Upper lobe of left lung (tissue), 6 donors: ENCODE measurements around the gene KRT32. TPM values are rescaled to one million over a fixed set of nuclear protein-coding genes. Genes with fewer than 3 reads are reported as not detected.

Experiments
- ATAC-seq, 2 donors: fragments of 200-7000 bp; cut with Tn5 transposase; one replicate each; pipeline ENCODE4 v1.9.1; 2022; ENCODE audit warnings: mild to moderate bottlenecking in 2 of 2, moderate library complexity in 2 of 2; ENCODE audit not compliant: low FRiP score in 2 of 2
- DNase-seq, 2 donors: peaks; one replicate each; pipeline ENCODE4 v3.0.0-alpha.2; 2019 to 2020
- H3K27ac ChIP-seq, 4 donors: fragments of 200-600 bp; sonication (generic); one replicate each; pipeline ENCODE4 v1.5.1; 2016 to 2019
- H3K27me3 ChIP-seq, 4 donors: fragments of 200-600 bp; sonication (generic); one replicate each; pipeline ENCODE4 v1.5.1; 2017 to 2019
- H3K36me3 ChIP-seq, 4 donors: fragments of 200-600 bp; sonication (generic); one replicate each; pipeline ENCODE4 v1.5.1; 2016 to 2019
- H3K4me1 ChIP-seq, 4 donors: fragments of 200-600 bp; sonication (generic); one replicate each; pipeline ENCODE4 v1.5.1; 2018 to 2019
- H3K4me3 ChIP-seq, 4 donors: fragments of 200-600 bp; sonication (generic); one replicate each; pipeline ENCODE4 v1.5.1; 2017 to 2019; ENCODE audit warnings: mild to moderate bottlenecking in 2 of 4, moderate library complexity in 1 of 4
- H3K9me3 ChIP-seq, 4 donors: fragments of 200-600 bp; sonication (generic); one replicate each; pipeline ENCODE4 v1.5.1; 2018 to 2019
- CTCF ChIP-seq, 6 experiments: fragments of 450-650 bp in 4 of 6; fragments of 200-600 bp in 2 of 6; sonication (generic) in 2 of 6; IDR thresholded peaks; one replicate each; pipeline ENCODE4 v1.5.1; 2016 to 2019; ENCODE audit warnings: antibody characterized with exemption in 6 of 6
- EP300 ChIP-seq, 4 donors: sonication (generic); formaldehyde crosslinking; IDR thresholded peaks; one replicate each; pipeline ENCODE4 v1.5.1; 2017; ENCODE audit warnings: antibody characterized with exemption in 4 of 4, control low read depth in 2 of 4
- POLR2A ChIP-seq, 4 donors: fragments of 450-650 bp; IDR thresholded peaks; one replicate each; pipeline ENCODE4 v1.5.1; 2016 to 2017; ENCODE audit warnings: antibody characterized with exemption in 4 of 4, mild to moderate bottlenecking in 2 of 4
- POLR2AphosphoS5 ChIP-seq, 2 donors: sonication (generic); formaldehyde crosslinking; IDR thresholded peaks; one replicate each; pipeline ENCODE4 v1.5.1; 2017; ENCODE audit warnings: antibody characterized with exemption in 2 of 2
- WGBS, 2 donors: methylation state at CpG; one replicate each; pipeline ENCODE4 v1.1.5; 2017 to 2018; 5-methylcytosine and 5-hydroxymethylcytosine counted together
- small RNA-seq, 4 donors: library from RNA; depleted of rRNA; stranded (forward); fragments of <200 nt; gene quantifications; one replicate each; pipeline ENCODE3, GENCODE V24; 2016
- total RNA-seq, 6 donors: library from RNA; depleted of rRNA in 4 of 6; stranded (reverse); fragments of >200 nt in 4 of 6; gene quantifications; one replicate each; pipeline versions ENCODE4 v1.1.0 to v1.2.1, GENCODE V29; 2016 to 2021
- donor health status: DM: no; HTN: no; CAD: no; lungs with moderate emphysema.
- donor health status: DM: no; HTN: yes; CAD: no; lungs with severe emphysema.

The KRT32 gene
- total RNA-seq, 6 donors from 2014 or later = not detected

GRCh38 chr17:41413353-41413957 lies 53.7 kb downstream of the KRT32 start:
- WGBS, 2 donors = 44 to 45% methylated on average over 5 of the region's 5 CpGs
- Histone ChIP-seq H3K36me3 (no peaks in the 10 kb centered on the region), H3K9me3 (no peaks in the 10 kb centered on the region), H3K4me3 (no peak overlapping the region), H3K27ac (no peak overlapping the region), H3K4me1 (peaks cover 0 to 9% (median 2%) of the 10 kb centered on the region in 4 donors), H3K27me3 (no peaks in the 10 kb centered on the region)
- TF ChIP-seq POLR2AphosphoS5 (IDR thresholded peaks at IDR 0.05) (no peak), EP300 (IDR thresholded peaks at IDR 0.05) (no peak), POLR2A (IDR thresholded peaks at IDR 0.05) (no peak), CTCF (IDR thresholded peaks at IDR 0.05) (no peak)
- peak in 1 of 2 donors; percentile 54 for ATAC-seq
- DNase-seq = peak in 1 of 2 donors; percentile 39

GRCh38 chr17:41411072-41411840 lies 55.9 kb downstream of the KRT32 start:
- Histone ChIP-seq H3K4me3 (no peak overlapping the region), H3K9me3 (no peaks in the 10 kb centered on the region), H3K4me1 (peaks cover 0 to 5% (median under 1%) of the 10 kb centered on the region in 4 donors), H3K27ac (no peak overlapping the region), H3K27me3 (no peaks in the 10 kb centered on the region), H3K36me3 (no peaks in the 10 kb centered on the region)
- no peak for ATAC-seq
- WGBS, 2 donors = 95 to 97% methylated on average over 18 to 20 of the region's 20 CpGs
- TF ChIP-seq EP300 (IDR thresholded peaks at IDR 0.05) (no peak), CTCF (IDR thresholded peaks at IDR 0.05) (no peak), POLR2AphosphoS5 (IDR thresholded peaks at IDR 0.05) (no peak)
- DNase-seq = peak in 1 of 2 donors; percentile 38

Small RNAs within 50 kb of the gene (small RNA-seq; reads per million reads assigned to genes)
- gene RNU2-32P = 0 to 0.44 (median 0.07) reads per million in 4 donors

Other genes with a start within 250 kb of the KRT32 start
- gene KRTAP9-2, start 240.7 kb downstream of the KRT32 start, total RNA-seq = not detected
- not detected for gene KRTAP9-3, start 234.9 kb downstream of the KRT32 start, total RNA-seq
- not detected for gene KRTAP9-8, start 229.4 kb downstream of the KRT32 start, total RNA-seq
- not detected for gene KRTAP9-4, start 217.7 kb downstream of the KRT32 start, total RNA-seq
- gene KRTAP9-9, start 212.0 kb downstream of the KRT32 start, total RNA-seq = not detected
- not detected for gene KRTAP9-6, start 202.0 kb downstream of the KRT32 start, total RNA-seq
- not detected for gene KRTAP9-7, start 191.7 kb downstream of the KRT32 start, total RNA-seq
- not detected for gene KRTAP29-1, start 164.5 kb downstream of the KRT32 start, total RNA-seq
- not detected for gene KRTAP16-1, start 158.1 kb downstream of the KRT32 start, total RNA-seq
- not detected for gene KRTAP17-1, start 151.7 kb downstream of the KRT32 start, total RNA-seq
- gene KRT33A, start 116.6 kb downstream of the KRT32 start, total RNA-seq = not detected
- gene KRT33B, start 97.6 kb downstream of the KRT32 start, total RNA-seq = not detected
- gene KRT34, start 85.1 kb downstream of the KRT32 start, total RNA-seq = not detected
- not detected for gene KRT31, start 69.8 kb downstream of the KRT32 start, total RNA-seq
- not detected for gene KRT37, start 42.8 kb downstream of the KRT32 start, total RNA-seq
- gene KRT38, start 26.4 kb downstream of the KRT32 start, total RNA-seq = not detected
- not detected for gene KRT35, start 13.8 kb upstream of the KRT32 start, total RNA-seq
- gene KRT36, start 22.5 kb upstream of the KRT32 start, total RNA-seq = not detected
- 10 to 100 TPM in 1 of 6 donors, 1 to 10 TPM in 5; 1.0 to 12.1 (median 7.2) TPM for gene KRT13, start 38.2 kb upstream of the KRT32 start, total RNA-seq
- gene KRT15, start 51.5 kb upstream of the KRT32 start, total RNA-seq = 10 to 100 TPM; 10.5 to 57.9 (median 19.2) TPM
- gene KRT19, start 60.9 kb upstream of the KRT32 start, total RNA-seq = 1,000 to 10,000 TPM in 1 of 6 donors, 100 to 1,000 TPM in 5; 235 to 1,101 (median 666) TPM
- not detected for gene KRT9, start 104.7 kb upstream of the KRT32 start, total RNA-seq
- gene KRT14, start 119.5 kb upstream of the KRT32 start, total RNA-seq = not detected
- not detected for gene KRT16, start 145.4 kb upstream of the KRT32 start, total RNA-seq
- gene KRT17, start 157.2 kb upstream of the KRT32 start, total RNA-seq = 10 to 100 TPM in 4 of 6 donors, 1 to 10 TPM in 1, under 1 TPM in 1; 0.78 to 33.3 (median 18.0) TPM
- gene EIF1, start 221.5 kb upstream of the KRT32 start, total RNA-seq = 100 to 1,000 TPM; 109 to 998 (median 405) TPM
- not detected for gene GAST, start 244.9 kb upstream of the KRT32 start, total RNA-seq